ENCODE data around the gene TMEM95.
A peak's percentile ranks its signal among the peaks of the same experiment; 100 is the strongest.

TMEM95 gene

DNA sequence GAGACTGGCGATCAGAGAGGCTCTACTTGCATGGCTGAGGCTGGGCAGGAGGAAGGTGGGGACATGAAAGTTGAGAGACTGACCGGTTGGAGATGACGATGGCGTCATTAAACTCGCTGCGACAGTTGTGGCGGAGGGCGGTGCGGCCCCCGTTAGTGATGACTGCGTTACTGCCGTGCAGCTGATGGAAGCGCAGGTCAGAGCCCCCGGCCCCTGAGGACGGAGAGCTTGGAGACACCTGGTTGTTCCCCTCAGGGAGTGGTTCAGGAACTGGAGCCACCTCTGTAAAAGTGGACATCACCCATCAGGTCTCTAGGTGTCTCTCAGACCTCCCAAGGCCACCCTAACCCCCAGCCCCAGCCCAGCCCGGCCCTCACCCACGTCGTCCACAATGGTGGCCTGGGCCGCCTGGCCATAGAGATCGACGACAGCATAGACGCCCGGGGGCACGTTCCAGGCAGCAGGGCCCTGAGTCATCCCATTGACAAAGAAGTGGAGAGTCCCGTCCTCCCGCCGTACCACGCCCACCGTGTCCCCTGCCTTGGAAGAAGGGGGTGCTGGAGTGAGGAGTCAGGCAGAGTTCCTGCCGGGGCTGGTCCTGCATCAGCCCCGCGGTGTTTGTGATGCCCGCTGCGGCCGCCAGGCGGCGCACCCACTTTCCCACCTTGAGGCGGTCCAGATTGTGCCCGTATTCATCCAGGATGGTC is 31.1 kb upstream of the TMEM95 start:
- TF ChIP-seq, protein P1, sequence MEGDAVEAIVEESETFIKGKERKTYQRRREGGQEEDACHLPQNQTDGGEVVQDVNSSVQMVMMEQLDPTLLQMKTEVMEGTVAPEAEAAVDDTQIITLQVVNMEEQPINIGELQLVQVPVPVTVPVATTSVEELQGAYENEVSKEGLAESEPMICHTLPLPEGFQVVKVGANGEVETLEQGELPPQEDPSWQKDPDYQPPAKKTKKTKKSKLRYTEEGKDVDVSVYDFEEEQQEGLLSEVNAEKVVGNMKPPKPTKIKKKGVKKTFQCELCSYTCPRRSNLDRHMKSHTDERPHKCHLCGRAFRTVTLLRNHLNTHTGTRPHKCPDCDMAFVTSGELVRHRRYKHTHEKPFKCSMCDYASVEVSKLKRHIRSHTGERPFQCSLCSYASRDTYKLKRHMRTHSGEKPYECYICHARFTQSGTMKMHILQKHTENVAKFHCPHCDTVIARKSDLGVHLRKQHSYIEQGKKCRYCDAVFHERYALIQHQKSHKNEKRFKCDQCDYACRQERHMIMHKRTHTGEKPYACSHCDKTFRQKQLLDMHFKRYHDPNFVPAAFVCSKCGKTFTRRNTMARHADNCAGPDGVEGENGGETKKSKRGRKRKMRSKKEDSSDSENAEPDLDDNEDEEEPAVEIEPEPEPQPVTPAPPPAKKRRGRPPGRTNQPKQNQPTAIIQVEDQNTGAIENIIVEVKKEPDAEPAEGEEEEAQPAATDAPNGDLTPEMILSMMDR (conservative IDR thresholded peaks at IDR 0.05; ENCODE audit: low read depth) = peak; percentile 85
- ChIA-PET CTCF (interaction anchor here (0.6 to 1.0 kb wide), 3 partner anchors 9 to 221 kb away, joined by 3 read pairs; partner anchors contain the start of gene GPS2), POLR2A (ENCODE audit: low non-redundant PET) (no interaction called here)
- peak; percentile 36 for DNase-seq (ENCODE audit: low spot score)
- H3K27ac ChIP-seq = peak overlapping the region; percentile 33

DNA sequence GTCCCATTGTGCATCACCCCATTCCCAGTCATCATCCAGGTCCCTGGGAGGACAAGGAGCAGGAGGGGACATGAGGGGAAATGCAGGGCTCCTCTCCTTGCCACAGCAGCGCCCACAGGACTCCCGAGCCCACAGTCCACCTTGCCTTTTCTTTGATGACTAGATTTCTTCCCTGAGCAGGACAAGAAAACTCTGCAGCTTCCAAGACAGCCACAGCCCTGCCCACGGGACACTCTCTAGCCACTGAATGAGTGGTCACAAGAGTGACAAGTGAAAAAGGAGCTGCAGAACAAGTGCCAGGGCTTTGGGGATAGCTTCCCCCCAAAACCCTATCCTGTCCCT is 30.5 kb upstream of the TMEM95 start:
- DNase-seq (ENCODE audit: low spot score) = no peak
- peak overlapping the region; percentile 33 for H3K27ac ChIP-seq
- ChIA-PET POLR2A (ENCODE audit: low non-redundant PET) (interaction anchor here (0.6 kb wide), 1 partner anchor 79 kb away, joined by 3 read pairs; no protein-coding TSS in a partner anchor), CTCF (interaction anchor here (1.0 kb wide), 2 partner anchors 22 to 28 kb away, joined by 3 to 5 read pairs; no protein-coding TSS in a partner anchor)
- TF ChIP-seq, protein P1 (conservative IDR thresholded peaks at IDR 0.05; ENCODE audit: low read depth) = peak; percentile 51; the same call in 1 of the 2 replicates

DNA sequence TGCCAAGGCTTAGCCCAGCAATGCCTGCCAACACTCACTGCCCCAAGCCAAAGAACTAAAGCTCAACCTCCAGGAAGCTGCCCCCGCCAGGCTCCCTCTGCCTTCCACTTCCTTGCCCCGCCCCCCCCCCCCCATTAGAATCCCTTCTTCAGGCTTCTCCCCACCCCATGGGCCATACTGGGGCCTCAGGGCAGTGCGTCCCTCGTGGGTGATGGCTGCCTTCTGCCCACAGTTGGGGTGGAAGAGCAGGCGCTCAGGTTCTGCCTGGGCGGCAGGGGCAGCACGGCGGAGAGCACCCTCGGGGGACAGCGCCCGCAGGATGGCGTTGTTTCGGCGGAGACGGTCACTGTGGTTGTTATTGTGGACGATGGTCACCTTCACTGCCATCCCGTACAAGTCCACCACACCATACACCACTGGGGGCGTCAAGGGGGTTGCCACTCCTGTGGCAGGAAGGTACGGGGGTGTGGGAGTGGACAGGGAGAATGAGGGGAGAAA is 29.9 kb upstream of the TMEM95 start:
- CTCF ChIA-PET = interaction anchor here (0.6 to 1.0 kb wide), 3 partner anchors 21 to 236 kb away, joined by 3 to 5 read pairs (median 3); no protein-coding TSS in a partner anchor

DNA sequence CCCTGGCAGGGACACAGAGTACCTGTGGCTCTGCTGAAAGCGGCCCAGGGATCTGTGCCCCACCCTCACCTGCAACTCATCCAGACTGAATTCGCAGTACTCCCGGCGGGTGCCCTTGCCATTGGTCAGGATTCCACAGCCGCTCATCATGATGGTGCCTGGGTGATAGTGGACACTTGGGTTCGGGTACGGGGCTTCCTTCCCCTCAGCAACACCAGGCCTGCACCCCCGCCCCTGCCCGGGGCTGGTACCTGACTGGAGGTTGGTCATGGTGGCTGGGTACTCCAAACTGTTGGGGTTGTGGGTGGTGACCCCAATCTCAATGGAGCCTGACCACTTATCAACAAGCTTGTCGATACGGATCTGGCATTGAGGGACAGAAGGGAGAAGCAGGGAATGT is 28.8 kb upstream of the TMEM95 start:
- H3K27ac ChIP-seq = peak overlapping the region; percentile 25; the same call in 1 of the 2 replicates
- no peak for DNase-seq (ENCODE audit: low spot score)
- ChIA-PET POLR2A (ENCODE audit: low non-redundant PET) (no interaction called here), CTCF (interaction anchor here (0.5 to 0.8 kb wide), 2 partner anchors 16 to 45 kb away, joined by 3 to 4 read pairs; partner anchors contain the start of gene SLC2A4)
- TF ChIP-seq, protein P1 (conservative IDR thresholded peaks at IDR 0.05; ENCODE audit: low read depth) = no peak

More for the DNA sequence above, 29.9 kb upstream of the TMEM95 start:
- DNase-seq (ENCODE audit: low spot score) = no peak
- POLR2A ChIA-PET (ENCODE audit: low non-redundant PET) = interaction anchor here (0.6 kb wide), 1 partner anchor 78 kb away, joined by 3 read pairs; no protein-coding TSS in a partner anchor
- TF ChIP-seq, protein P1 (conservative IDR thresholded peaks at IDR 0.05; ENCODE audit: low read depth) = no peak
- peak overlapping the region; percentile 33 for H3K27ac ChIP-seq

DNA sequence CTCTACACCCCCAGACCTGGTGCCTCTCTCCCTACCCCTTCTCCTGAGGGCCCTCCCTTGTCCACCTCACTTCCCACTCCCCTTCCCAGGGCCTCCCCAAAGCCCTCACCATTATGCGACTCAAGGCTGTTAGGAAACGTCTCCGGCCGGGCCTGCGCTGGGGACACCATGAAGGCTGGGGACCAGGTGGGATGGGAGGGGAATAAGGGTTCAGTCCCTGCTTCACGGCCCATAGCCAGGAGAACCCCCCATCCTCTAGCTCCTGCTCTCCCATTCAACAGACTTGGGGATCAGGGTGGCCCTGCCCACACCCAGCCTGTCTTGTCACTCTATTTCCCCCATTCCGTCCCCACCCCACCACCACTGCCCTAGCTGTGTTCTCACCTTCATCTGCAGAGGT is 27.9 kb upstream of the TMEM95 start:
- DNase-seq (ENCODE audit: low spot score) = no peak
- peak overlapping the region; percentile 25 for H3K27ac ChIP-seq
- TF ChIP-seq, protein P1 (conservative IDR thresholded peaks at IDR 0.05; ENCODE audit: low read depth) = no peak
- ChIA-PET POLR2A (ENCODE audit: low non-redundant PET) (interaction anchor here (0.6 kb wide), 1 partner anchor 24 kb away, joined by 7 read pairs; no protein-coding TSS in a partner anchor), CTCF (no interaction called here)

DNA sequence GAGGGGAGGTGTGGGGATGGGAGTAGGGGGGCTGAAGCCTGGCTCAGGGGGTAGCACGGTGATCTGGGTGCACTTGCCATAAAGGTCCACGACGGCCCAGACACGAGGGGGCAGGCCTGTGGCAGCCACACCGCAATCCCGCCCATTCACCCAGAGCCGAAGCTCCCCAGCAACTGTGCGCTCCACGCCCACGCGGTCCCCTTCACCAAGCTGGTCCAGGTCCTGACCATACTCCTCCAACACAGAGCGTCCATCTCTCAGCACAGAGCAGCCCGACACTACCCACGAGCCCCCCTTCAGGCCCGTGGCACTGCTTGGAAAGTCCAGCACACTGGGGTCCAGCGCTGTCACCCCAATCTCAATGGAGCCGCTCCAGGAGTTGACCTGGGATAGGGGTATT is 27.5 kb upstream of the TMEM95 start:
- H3K27ac ChIP-seq = peak overlapping the region; percentile 25
- TF ChIP-seq, protein P1 (conservative IDR thresholded peaks at IDR 0.05; ENCODE audit: low read depth) = no peak
- DNase-seq (ENCODE audit: low spot score) = no peak
- ChIA-PET POLR2A (ENCODE audit: low non-redundant PET) (interaction anchor here (0.6 kb wide), 1 partner anchor 23 kb away, joined by 7 read pairs; no protein-coding TSS in a partner anchor), CTCF (no interaction called here)
